ENCODE results near the gene UTP4.
A peak's percentile ranks its signal among the peaks of the same experiment; 100 is the strongest.
"Not testable (repeated sequence)": the region's sequence is repeated elsewhere in the genome, so short reads cannot be mapped to it uniquely, and the experiment has no call there.

Gene UTP4

GRCh38 chr16:69118468-69118867 lies 14.0 kb upstream of the UTP4 start:
- DNase-seq (ENCODE audit: extremely low spot score) = no peak
- POLR2A ChIA-PET = interaction anchor here (0.5 kb wide), 1 partner anchor 11 kb away, joined by 8 read pairs; no protein-coding TSS in a partner anchor
- CTCF ChIA-PET = interaction anchor here (1.0 to 4.1 kb wide), 8 partner anchors 10 to 271 kb away, joined by 3 to 10 read pairs (median 4); partner anchors contain the start of gene HAS3
- no peak for TF ChIP-seq CTCF (IDR thresholded peaks at IDR 0.05; ENCODE audit: control extremely low read depth, extremely low read depth, low read depth, missing control alignments)

- TF ChIP-seq CTCF (IDR thresholded peaks at IDR 0.05; ENCODE audit: control extremely low read depth, extremely low read depth, low read depth, missing control alignments) = no peak
- POLR2A ChIA-PET = interaction anchor here (0.5 kb wide), 1 partner anchor 11 kb away, joined by 8 read pairs; no protein-coding TSS in a partner anchor
- CTCF ChIA-PET = interaction anchor here (1.4 to 4.1 kb wide), 5 partner anchors 12 to 272 kb away, joined by 4 to 10 read pairs (median 5); no protein-coding TSS in a partner anchor
Observed at GRCh38 chr16:69118994-69119393, 13.5 kb upstream of the UTP4 start.

GRCh38 chr16:69119536-69119935 lies 12.9 kb upstream of the UTP4 start:
- no peak for DNase-seq (ENCODE audit: extremely low spot score)
- ChIA-PET POLR2A (no interaction called here), CTCF (interaction anchor here (1.4 to 2.1 kb wide), 4 partner anchors 11 to 272 kb away, joined by 4 to 5 read pairs (median 4); no protein-coding TSS in a partner anchor)
- TF ChIP-seq CTCF (IDR thresholded peaks at IDR 0.05; ENCODE audit: control extremely low read depth, extremely low read depth, low read depth, missing control alignments) = no peak

More at GRCh38 chr16:69118994-69119393, 13.5 kb upstream of the UTP4 start:
- no peak for DNase-seq (ENCODE audit: extremely low spot score)

- no peak for DNase-seq (ENCODE audit: extremely low spot score)
- TF ChIP-seq CTCF (IDR thresholded peaks at IDR 0.05; ENCODE audit: control extremely low read depth, extremely low read depth, low read depth, missing control alignments) = no peak
- POLR2A ChIA-PET = interaction anchor here (0.7 kb wide), 1 partner anchor 15 kb away, joined by 3 read pairs; the partner anchor contains the start of gene HAS3
- CTCF ChIA-PET = interaction anchor here (1.4 to 6.2 kb wide), 5 partner anchors 8 to 592 kb away, joined by 4 to 50 read pairs (median 12); no protein-coding TSS in a partner anchor
Observed at GRCh38 chr16:69120096-69120664, 12.3 kb upstream of the UTP4 start.

GRCh38 chr16:69123910-69124309 lies 8.5 kb upstream of the UTP4 start:
- TF ChIP-seq CTCF (IDR thresholded peaks at IDR 0.05; ENCODE audit: control extremely low read depth, extremely low read depth, low read depth, missing control alignments) = peak; percentile 67
- peak; percentile 68 for DNase-seq (ENCODE audit: extremely low spot score)
- POLR2A ChIA-PET = no interaction called here
- CTCF ChIA-PET = interaction anchor here (0.7 to 6.2 kb wide), 28 partner anchors 8 to 603 kb away, joined by 3 to 60 read pairs (median 4); partner anchors contain the start of genes CHTF8, SNTB2 and UTP4

- POLR2A ChIA-PET = interaction anchor here (0.6 kb wide), 1 partner anchor 412 kb away, joined by 5 read pairs; no protein-coding TSS in a partner anchor
- CTCF ChIA-PET = interaction anchor here (0.8 to 6.2 kb wide), 20 partner anchors 9 to 604 kb away, joined by 3 to 60 read pairs (median 6); partner anchors contain the start of genes CHTF8 and UTP4
- not testable (repeated sequence) for DNase-seq (ENCODE audit: extremely low spot score)
Observed at GRCh38 chr16:69124406-69124805, 8.0 kb upstream of the UTP4 start.

GRCh38 chr16:69124961-69125360 lies 7.5 kb upstream of the UTP4 start:
- ChIA-PET POLR2A (interaction anchor here (0.6 kb wide), 1 partner anchor 413 kb away, joined by 5 read pairs; no protein-coding TSS in a partner anchor), CTCF (interaction anchor here (1.1 to 6.2 kb wide), 14 partner anchors 8 to 604 kb away, joined by 3 to 60 read pairs (median 10); partner anchors contain the start of genes CHTF8 and UTP4)

More at GRCh38 chr16:69124961-69125360, 7.5 kb upstream of the UTP4 start:
- DNase-seq (ENCODE audit: extremely low spot score) = not testable (repeated sequence)

Measured in GM10248 (cell line).